PC-3 (cell line): Measurements from ENCODE around the gene LIPA.

ENCODE experiments used
- EZH2 ChIP-seq: fragments of 300-600 bp; sonication (generic); IDR thresholded peaks from one replicate; pipeline ENCODE4 v1.6.1; 2017; ENCODE audit warnings: antibody characterized with exemption, mild to moderate bottlenecking, low read length; ENCODE audit not compliant: unreplicated experiment
- EZH2phosphoT487 ChIP-seq: fragments of 300-600 bp; sonication (generic); IDR thresholded peaks from 2 replicates; pipeline ENCODE4 v1.6.1; 2018; ENCODE audit warnings: mild to moderate bottlenecking, antibody characterized with exemption, low read length, borderline replicate concordance
- TF ChIP-seq, protein P1 (sequence below): fragments of 300-600 bp; sonication (generic); conservative IDR thresholded peaks from 2 replicates; pipeline ENCODE4 v1.5.1; 2017; ENCODE audit warnings: antibody characterized with exemption, low read depth, mild to moderate bottlenecking, low read length

DNA sequence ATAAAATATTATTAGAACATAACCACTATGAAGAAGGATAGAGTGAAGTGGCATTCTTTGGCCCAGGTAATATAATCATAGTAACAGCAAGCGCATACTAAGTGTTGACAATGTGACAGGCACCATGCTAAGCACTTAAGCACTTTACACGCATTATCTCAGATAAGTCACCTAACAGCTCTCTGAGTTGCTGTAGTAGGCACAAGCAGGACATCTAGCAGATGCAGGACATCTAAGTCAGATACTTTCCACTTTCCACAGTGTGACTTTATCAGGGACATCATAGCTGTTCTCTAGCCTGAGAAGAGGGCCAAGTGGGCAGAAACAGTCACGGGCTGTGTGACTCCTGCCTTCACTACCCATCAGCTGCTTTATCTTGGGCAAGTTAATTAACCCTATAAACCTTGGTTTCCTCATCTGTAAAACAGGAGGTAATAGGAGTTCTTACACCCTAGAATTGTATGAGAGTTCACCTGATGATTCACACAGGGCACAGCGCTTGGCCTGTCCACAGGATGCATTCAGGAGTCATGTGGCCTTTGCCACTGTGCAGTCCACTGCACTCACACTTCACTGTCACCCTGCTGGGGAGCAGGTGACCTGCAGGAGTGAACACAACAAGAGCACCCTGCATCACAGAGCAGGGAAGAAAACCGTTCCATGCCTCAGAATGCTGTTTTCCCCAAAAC lies 12.5 kb downstream of the LIPA start:
- TF ChIP-seq, protein P1, sequence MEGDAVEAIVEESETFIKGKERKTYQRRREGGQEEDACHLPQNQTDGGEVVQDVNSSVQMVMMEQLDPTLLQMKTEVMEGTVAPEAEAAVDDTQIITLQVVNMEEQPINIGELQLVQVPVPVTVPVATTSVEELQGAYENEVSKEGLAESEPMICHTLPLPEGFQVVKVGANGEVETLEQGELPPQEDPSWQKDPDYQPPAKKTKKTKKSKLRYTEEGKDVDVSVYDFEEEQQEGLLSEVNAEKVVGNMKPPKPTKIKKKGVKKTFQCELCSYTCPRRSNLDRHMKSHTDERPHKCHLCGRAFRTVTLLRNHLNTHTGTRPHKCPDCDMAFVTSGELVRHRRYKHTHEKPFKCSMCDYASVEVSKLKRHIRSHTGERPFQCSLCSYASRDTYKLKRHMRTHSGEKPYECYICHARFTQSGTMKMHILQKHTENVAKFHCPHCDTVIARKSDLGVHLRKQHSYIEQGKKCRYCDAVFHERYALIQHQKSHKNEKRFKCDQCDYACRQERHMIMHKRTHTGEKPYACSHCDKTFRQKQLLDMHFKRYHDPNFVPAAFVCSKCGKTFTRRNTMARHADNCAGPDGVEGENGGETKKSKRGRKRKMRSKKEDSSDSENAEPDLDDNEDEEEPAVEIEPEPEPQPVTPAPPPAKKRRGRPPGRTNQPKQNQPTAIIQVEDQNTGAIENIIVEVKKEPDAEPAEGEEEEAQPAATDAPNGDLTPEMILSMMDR: no peak
- TF ChIP-seq EZH2 (no peak), EZH2phosphoT487 (no peak)
